K562 (cell line): ENCODE data around the gene CECR2. TPM values are rescaled to one million over a fixed set of nuclear protein-coding genes. Genes with fewer than 3 reads are reported as not detected.

ENCODE experiments used
- ATAC-seq: fragments of 200-7000 bp; cut with Tn5 transposase; 3 replicates; pipeline ENCODE4 v1.9.1; 2020; ENCODE audit warnings: moderate library complexity
- BruUV-seq: library from RNA; stranded (reverse); fragments of 400-500 nt; replicated peaks from 2 replicates; lab custom pipeline; 2021; lab: Mats Ljungman, UMichigan
- CTCF ChIA-PET: fragments of 300-600 bp; formaldehyde crosslinking; extraction: SDS; loops from one replicate; lab custom pipeline; 2021; ENCODE audit warnings: low intra/inter-chr PET ratio; lab: Yijun Ruan, JAX
- POLR2A ChIA-PET: fragments of 300-600, 350-650 bp; sonication (Branson Sonifier 250); formaldehyde crosslinking; extraction: SDS; loops from one replicate; lab custom pipeline; 2021; ENCODE audit warnings: antibody characterized with exemption, inconsistent platforms; lab: Yijun Ruan, JAX
- DNase-seq, 4 experiments: peaks; one replicate each; pipeline versions ENCODE4 v3.0.0 to v3.0.0-alpha.2; 2011 to 2018; ENCODE audit warnings: low spot score in 3 of 4, mixed read lengths in 3 of 4; ENCODE audit errors: extremely low read depth in 1 of 4
- FAIRE-seq: peaks from 2 replicates; lab custom pipeline; 2011; peaks lifted over from hg19 to GRCh38; lab: Jason Lieb, UNC
- H2AFZ ChIP-seq: 2 replicates; pipeline ENCODE4 v1.6.0; 2011; ENCODE audit warnings: low read depth, low read length, control low read depth, inconsistent platforms
- H3K27ac ChIP-seq: fragments of 200-600 bp; 3 replicates; pipeline ENCODE4 v1.8.0; 2011; ENCODE audit warnings: low read depth, mild to moderate bottlenecking, control low read depth, inconsistent platforms, low read length, moderate library complexity, mixed read lengths; ENCODE audit errors: extremely low read depth
- H3K27me3 ChIP-seq, 2 experiments: fragments of 300-600 bp in 1 of 2; 2 replicates in 1 of 2; 3 replicates in 1 of 2; pipeline versions ENCODE4 v1.6.0 to v1.8.0; 2011; ENCODE audit warnings: inconsistent platforms in 2 of 2, low read length in 2 of 2, mild to moderate bottlenecking in 1 of 2, mixed read lengths in 1 of 2, moderate library complexity in 1 of 2; ENCODE audit not compliant: control insufficient read depth in 2 of 2, insufficient read depth in 2 of 2
- H3K36me3 ChIP-seq: fragments of 300-600 bp; 3 replicates; pipeline ENCODE4 v1.8.0; 2011; ENCODE audit warnings: mild to moderate bottlenecking, low read length, inconsistent platforms; ENCODE audit not compliant: control insufficient read depth, insufficient read depth
- H3K4me1 ChIP-seq, 2 experiments: fragments of 200-600 bp in 1 of 2; replicated peaks in 1 of 2; 2 replicates in 1 of 2; 3 replicates in 1 of 2; pipeline versions ENCODE4 v1.5.1 to v1.8.0; 2011; ENCODE audit warnings: inconsistent platforms in 2 of 2, low read length in 2 of 2, mild to moderate bottlenecking in 1 of 2, mixed read lengths in 1 of 2, moderate library complexity in 1 of 2; ENCODE audit not compliant: control insufficient read depth in 2 of 2, insufficient read depth in 2 of 2
- H3K4me2 ChIP-seq: 2 replicates; pipeline ENCODE4 v1.6.1; 2011; ENCODE audit warnings: low read length, control low read depth, inconsistent platforms, mixed read lengths; ENCODE audit not compliant: insufficient read depth
- H3K4me3 ChIP-seq: fragments of 200-600 bp; sonication (generic), shearing (Covaris generic); 2 replicates; pipeline ENCODE4 v1.5.1; 2016; ENCODE audit warnings: control low read depth, inconsistent platforms
- H3K79me2 ChIP-seq: fragments of 200-600 bp; 3 replicates; pipeline ENCODE4 v1.8.0; 2011; ENCODE audit warnings: low read length, inconsistent platforms; ENCODE audit not compliant: control insufficient read depth, insufficient read depth
- H3K9ac ChIP-seq, 2 experiments: 2 replicates each; pipeline versions ENCODE4 v1.6.0 to v1.6.1; 2011; ENCODE audit warnings: low read depth in 2 of 2, low read length in 2 of 2, control low read depth in 1 of 2, inconsistent platforms in 1 of 2, mild to moderate bottlenecking in 1 of 2, mixed read lengths in 1 of 2; ENCODE audit not compliant: insufficient read depth in 1 of 2
- H3K9me1 ChIP-seq: one replicate; pipeline ENCODE4 v1.6.0; 2011; ENCODE audit warnings: inconsistent platforms, mild to moderate bottlenecking, low read length, moderate library complexity; ENCODE audit not compliant: control insufficient read depth, insufficient read depth
- H3K9me3 ChIP-seq: replicated peaks from 2 replicates; pipeline ENCODE4 v1.5.1; 2011; ENCODE audit warnings: low read depth, low read length, inconsistent platforms; ENCODE audit not compliant: control insufficient read depth, insufficient read depth
- H4K20me1 ChIP-seq: replicated peaks from 2 replicates; pipeline ENCODE4 v1.6.1; 2011; ENCODE audit warnings: low read length, inconsistent platforms, mixed read lengths; ENCODE audit not compliant: control insufficient read depth, insufficient read depth
- BCL6 ChIP-seq: fragments of 250-450 bp; sonication (Bioruptor Pico); IDR thresholded peaks from 2 replicates; pipeline ENCODE4 v1.4.0; 2020
- BRD4 ChIP-seq: fragments of 200-600 bp; sonication (generic); IDR thresholded peaks from 2 replicates; pipeline ENCODE4 v1.6.1; 2017; ENCODE audit warnings: inconsistent platforms
- C11orf30 ChIP-seq: fragments of 450-650 bp; IDR thresholded peaks from 2 replicates; pipeline ENCODE4 v1.6.1; 2016; ENCODE audit warnings: low read depth, mild to moderate bottlenecking
- CBX1 ChIP-seq: sonication (generic); IDR thresholded peaks from 2 replicates; pipeline ENCODE4 v1.6.1; 2016; ENCODE audit warnings: antibody characterized with exemption, low read depth, mild to moderate bottlenecking
- CTBP1 ChIP-seq: fragments of 450-650 bp; IDR thresholded peaks from 2 replicates; pipeline ENCODE4 v1.6.1; 2016; ENCODE audit warnings: borderline replicate concordance
- NR1H2 ChIP-seq: sonication (generic); formaldehyde crosslinking; IDR thresholded peaks from 2 replicates; pipeline ENCODE4 v1.4.0; 2020; ENCODE audit warnings: mild to moderate bottlenecking, missing genetic modification reagents
- SIN3A ChIP-seq, 2 experiments: fragments of 150-350 bp in 1 of 2; IDR thresholded peaks; 2 replicates each; pipeline ENCODE4 v1.6.1; 2011 to 2016; ENCODE audit warnings: borderline replicate concordance in 2 of 2, low read depth in 2 of 2, low read length in 2 of 2, mild to moderate bottlenecking in 2 of 2, moderate library complexity in 2 of 2; ENCODE audit not compliant: control insufficient read depth in 1 of 2
- SP2 ChIP-seq: IDR thresholded peaks from 2 replicates; pipeline ENCODE4 v1.6.1; 2011; ENCODE audit warnings: mild to moderate bottlenecking, low read depth, low read length, moderate library complexity; ENCODE audit not compliant: poor library complexity, severe bottlenecking; ENCODE audit errors: extremely low read depth
- STAG1 ChIP-seq: sonication (generic); formaldehyde crosslinking; IDR thresholded peaks from 2 replicates; pipeline ENCODE4 v1.5.0; 2020; ENCODE audit warnings: missing genetic modification reagents, borderline replicate concordance
- ZNF124 ChIP-seq: sonication (generic); formaldehyde crosslinking; IDR thresholded peaks from 2 replicates; pipeline ENCODE4 v1.8.1; 2022; ENCODE audit warnings: missing genetic modification reagents
- WGBS: fragments of 100-300 bp; shearing (Covaris generic); methylation state at CpG from one replicate; pipeline ENCODE4 v1.1.6; 2016; ENCODE audit warnings: low coverage, mixed read lengths; ENCODE audit not compliant: insufficient coverage; ENCODE audit errors: missing lambda C conversion rate; 5-methylcytosine and 5-hydroxymethylcytosine counted together
- in situ Hi-C: fragments of 300-500 bp; cut with MboI; formaldehyde crosslinking; loops from 4 replicates; pipeline ENCODE4 v1.15.0; 2018; ENCODE audit warnings: inconsistent platforms, mixed read lengths
- intact Hi-C: fragments of 100-400 bp; cut with micrococcal nuclease; formaldehyde crosslinking; loops from 2 replicates; pipeline ENCODE4 v1.14.2; 2022
- polyA plus RNA-seq, 8 experiments: library from polyadenylated mRNA; depleted of rRNA in 4 of 8; stranded (reverse) in 5 of 8; unstranded in 3 of 8; fragments of >200 nt; fragmentation: Nextera tagmentation in 2 of 8; fragmentation: Illumina TruSeq in 1 of 8; extraction: Ambion mirVana in 2 of 8; extraction: Trizol in 1 of 8; gene quantifications; 2 replicates each; pipeline versions ENCODE4 v1.2.1 to v1.2.3, GENCODE V29; 2011 to 2014; ENCODE audit warnings: inconsistent platforms in 1 of 8, missing spikeins in 1 of 8
- total RNA-seq, 7 experiments: library from RNA; depleted of rRNA in 6 of 7; stranded (reverse); fragments of >200 nt in 6 of 7; fragmentation: Illumina TruSeq in 2 of 7; extraction: Trizol in 2 of 7; gene quantifications; 2 replicates each; pipeline versions ENCODE4 v1.2.1 to v1.2.3, GENCODE V29; 2011 to 2021; ENCODE audit warnings: low replicate concordance in 1 of 7
- TF ChIP-seq, protein P1 (sequence below): fragments of 250-450 bp; sonication (Bioruptor Pico); IDR thresholded peaks from 2 replicates; pipeline ENCODE4 v1.5.0; 2021
- TF ChIP-seq, protein P2 (sequence below): fragments of 250-450 bp; sonication (Bioruptor Pico); IDR thresholded peaks from 2 replicates; pipeline ENCODE4 v1.4.0; 2020; ENCODE audit warnings: mild to moderate bottlenecking, moderate library complexity
- TF ChIP-seq, protein P3 (sequence below), 2 experiments: fragments of 450-650 bp; formaldehyde crosslinking in 1 of 2; IDR thresholded peaks; 2 replicates each; pipeline versions ENCODE4 v1.4.0 to v1.6.1; 2014 to 2020; ENCODE audit warnings: mild to moderate bottlenecking in 2 of 2, borderline replicate concordance in 1 of 2, low read depth in 1 of 2

CECR2 gene
- total and polyA plus RNA-seq, 9 of the 15 experiments (the other 6 are each of a cell fraction or from before 2014, with no cell fraction given), result 0.01 to 1.00 (median 0.27) TPM

DNA sequence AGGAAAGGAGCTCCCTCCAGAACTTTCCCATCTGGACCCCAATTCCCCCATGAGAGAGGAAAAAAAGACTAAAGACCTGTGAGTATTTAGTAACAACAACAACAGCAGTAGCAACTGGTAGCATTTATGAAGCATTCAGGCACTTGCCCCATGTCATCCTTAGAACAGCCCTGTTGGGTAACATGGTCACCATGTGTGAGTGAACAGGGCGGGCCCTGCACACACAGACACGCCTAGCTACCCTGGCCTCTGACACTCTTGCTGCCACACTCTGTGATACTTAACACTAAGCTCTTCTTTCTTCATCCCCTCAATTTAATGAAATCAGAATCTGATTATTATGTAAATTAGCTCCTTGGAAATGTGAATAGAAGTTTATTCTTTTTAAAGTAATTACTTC lies 167.9 kb downstream of the CECR2 start:
- no peaks in the 10 kb centered on the region for H3K36me3 ChIP-seq
- H3K4me3 ChIP-seq, result no peak overlapping the region
- peak; percentile 37; the same call in 2 of the 3 replicates for ATAC-seq
- no peak overlapping the region for H3K27ac ChIP-seq
- no peak for FAIRE-seq
- ChIA-PET POLR2A (interaction anchor here (0.9 to 1.3 kb wide), 3 partner anchors 10 to 250 kb away, joined by 3 to 9 read pairs (median 3); no protein-coding TSS in a partner anchor), CTCF (no interaction called here)
- no peaks in the 10 kb centered on the region for H3K9me3 ChIP-seq
- no peak for DNase-seq
- no peak overlapping the region for H2AFZ ChIP-seq
- H3K9me1 ChIP-seq, result no peaks in the 10 kb centered on the region
- no peaks in the 10 kb centered on the region for H4K20me1 ChIP-seq
- in situ Hi-C loops (no loop called here), intact Hi-C loops (no loop called here)
- H3K27me3 ChIP-seq, result peaks cover 24 to 28% of the 10 kb centered on the region in 2 experiments
- 6% methylated on average over 2 of the region's 2 CpGs for WGBS
- BruUV-seq, result no TSS peak
- H3K9ac ChIP-seq, result no peak overlapping the region
- no peak overlapping the region for H3K4me2 ChIP-seq
- H3K4me1 ChIP-seq, result no peaks in the 10 kb centered on the region
- H3K79me2 ChIP-seq, result no peaks in the 10 kb centered on the region
- TF ChIP-seq, protein P1, sequence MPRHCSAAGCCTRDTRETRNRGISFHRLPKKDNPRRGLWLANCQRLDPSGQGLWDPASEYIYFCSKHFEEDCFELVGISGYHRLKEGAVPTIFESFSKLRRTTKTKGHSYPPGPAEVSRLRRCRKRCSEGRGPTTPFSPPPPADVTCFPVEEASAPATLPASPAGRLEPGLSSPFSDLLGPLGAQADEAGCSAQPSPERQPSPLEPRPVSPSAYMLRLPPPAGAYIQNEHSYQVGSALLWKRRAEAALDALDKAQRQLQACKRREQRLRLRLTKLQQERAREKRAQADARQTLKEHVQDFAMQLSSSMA (CRISPR knock-in tag), result no peak
- no peak for TF ChIP-seq SIN3A (IDR thresholded peaks at IDR 0.05; ENCODE audit: borderline replicate concordance in 2 of 2, control insufficient read depth in 1 of 2, low read depth in 2 of 2, low read length in 2 of 2)
- no peak for TF ChIP-seq ZNF124
- TF ChIP-seq BRD4, result no peak
- no peak for TF ChIP-seq BCL6 (CRISPR knock-in tag)
- no peak for TF ChIP-seq STAG1 (CRISPR knock-in tag)
- no peak for TF ChIP-seq SP2
- no peak for TF ChIP-seq NR1H2 (CRISPR knock-in tag)
- TF ChIP-seq, protein P2, sequence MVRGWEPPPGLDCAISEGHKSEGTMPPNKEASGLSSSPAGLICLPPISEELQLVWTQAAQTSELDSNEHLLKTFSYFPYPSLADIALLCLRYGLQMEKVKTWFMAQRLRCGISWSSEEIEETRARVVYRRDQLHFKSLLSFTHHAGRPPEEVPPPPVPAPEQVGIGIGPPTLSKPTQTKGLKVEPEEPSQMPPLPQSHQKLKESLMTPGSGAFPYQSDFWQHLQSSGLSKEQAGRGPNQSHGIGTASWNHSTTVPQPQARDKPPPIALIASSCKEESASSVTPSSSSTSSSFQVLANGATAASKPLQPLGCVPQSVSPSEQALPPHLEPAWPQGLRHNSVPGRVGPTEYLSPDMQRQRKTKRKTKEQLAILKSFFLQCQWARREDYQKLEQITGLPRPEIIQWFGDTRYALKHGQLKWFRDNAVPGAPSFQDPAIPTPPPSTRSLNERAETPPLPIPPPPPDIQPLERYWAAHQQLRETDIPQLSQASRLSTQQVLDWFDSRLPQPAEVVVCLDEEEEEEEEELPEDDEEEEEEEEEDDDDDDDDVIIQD, result no peak
- no peak for TF ChIP-seq C11orf30
- TF ChIP-seq CTBP1, result no peak
- no peak for TF ChIP-seq CBX1
- TF ChIP-seq, protein P3, sequence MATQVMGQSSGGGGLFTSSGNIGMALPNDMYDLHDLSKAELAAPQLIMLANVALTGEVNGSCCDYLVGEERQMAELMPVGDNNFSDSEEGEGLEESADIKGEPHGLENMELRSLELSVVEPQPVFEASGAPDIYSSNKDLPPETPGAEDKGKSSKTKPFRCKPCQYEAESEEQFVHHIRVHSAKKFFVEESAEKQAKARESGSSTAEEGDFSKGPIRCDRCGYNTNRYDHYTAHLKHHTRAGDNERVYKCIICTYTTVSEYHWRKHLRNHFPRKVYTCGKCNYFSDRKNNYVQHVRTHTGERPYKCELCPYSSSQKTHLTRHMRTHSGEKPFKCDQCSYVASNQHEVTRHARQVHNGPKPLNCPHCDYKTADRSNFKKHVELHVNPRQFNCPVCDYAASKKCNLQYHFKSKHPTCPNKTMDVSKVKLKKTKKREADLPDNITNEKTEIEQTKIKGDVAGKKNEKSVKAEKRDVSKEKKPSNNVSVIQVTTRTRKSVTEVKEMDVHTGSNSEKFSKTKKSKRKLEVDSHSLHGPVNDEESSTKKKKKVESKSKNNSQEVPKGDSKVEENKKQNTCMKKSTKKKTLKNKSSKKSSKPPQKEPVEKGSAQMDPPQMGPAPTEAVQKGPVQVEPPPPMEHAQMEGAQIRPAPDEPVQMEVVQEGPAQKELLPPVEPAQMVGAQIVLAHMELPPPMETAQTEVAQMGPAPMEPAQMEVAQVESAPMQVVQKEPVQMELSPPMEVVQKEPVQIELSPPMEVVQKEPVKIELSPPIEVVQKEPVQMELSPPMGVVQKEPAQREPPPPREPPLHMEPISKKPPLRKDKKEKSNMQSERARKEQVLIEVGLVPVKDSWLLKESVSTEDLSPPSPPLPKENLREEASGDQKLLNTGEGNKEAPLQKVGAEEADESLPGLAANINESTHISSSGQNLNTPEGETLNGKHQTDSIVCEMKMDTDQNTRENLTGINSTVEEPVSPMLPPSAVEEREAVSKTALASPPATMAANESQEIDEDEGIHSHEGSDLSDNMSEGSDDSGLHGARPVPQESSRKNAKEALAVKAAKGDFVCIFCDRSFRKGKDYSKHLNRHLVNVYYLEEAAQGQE (IDR thresholded peaks at IDR 0.05; ENCODE audit: borderline replicate concordance), result no peak
- TF ChIP-seq, protein P3 (CRISPR knock-in tag; IDR thresholded peaks at IDR 0.05; ENCODE audit: low read depth), result no peak
